ENCODE data around the gene ZNF619. TPM values are rescaled to one million over a fixed set of nuclear protein-coding genes. Genes with fewer than 3 reads are reported as not detected.
A peak's percentile ranks its signal among the peaks of the same experiment; 100 is the strongest.

Gene ZNF619
- total RNA-seq, 1 experiment from 2014 or later = 7.2 TPM

DNA sequence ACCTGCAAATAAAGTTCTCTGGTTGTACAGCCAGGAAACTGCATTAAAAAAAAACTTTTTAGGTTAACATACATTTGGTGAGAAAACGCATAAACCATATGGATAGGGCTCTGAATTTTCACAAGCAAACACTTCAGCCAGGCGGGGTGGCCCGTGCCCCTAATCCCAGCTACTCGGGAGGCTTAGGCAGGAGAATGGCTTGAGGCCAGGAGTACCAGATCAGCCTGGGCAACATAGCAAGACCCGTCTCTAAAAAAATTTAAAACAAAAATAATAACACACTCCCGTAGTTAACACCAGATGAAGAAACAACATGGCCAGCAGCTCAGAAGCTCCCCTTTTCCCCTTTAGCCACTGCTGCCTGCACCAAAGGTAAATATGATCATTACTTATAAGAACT, 23.0 kb upstream of the ZNF619 start:
- no peaks in the 10 kb centered on the region for H3K27me3 Mint-ChIP-seq (ENCODE audit: low read depth)
- no peak for TF ChIP-seq JAZF1 (CRISPR knock-in tag; IDR thresholded peaks at IDR 0.05)
- TF ChIP-seq ZNF121 (CRISPR knock-in tag; IDR thresholded peaks at IDR 0.05) = 0 out of 2 replicates have a peak, but pooled peaks have one; percentile 2
- TF ChIP-seq GTF2I (CRISPR knock-in tag; conservative IDR thresholded peaks at IDR 0.05) = peak; percentile 41; the same call in 1 of the 2 replicates
- H3K4me1 Mint-ChIP-seq = peaks cover 23% of the 10 kb centered on the region
- POLR2A ChIA-PET = interaction anchor here (1.0 to 1.8 kb wide), 4 partner anchors 12 to 145 kb away, joined by 3 to 4 read pairs (median 4); partner anchors contain the start of gene EIF1B
- no peaks in the 10 kb centered on the region for H3K9me3 Mint-ChIP-seq
- peak overlapping the region; percentile 100; the same call in 1 of the 2 replicates for H3K27ac Mint-ChIP-seq
- ATAC-seq (no peak), DNase-seq (ENCODE audit: low spot score) (no peak)
- H3K4me3 Mint-ChIP-seq = peak overlapping the region; percentile 94
- CTCF ChIA-PET = interaction anchor here (1.9 to 2.9 kb wide), 3 partner anchors 52 to 262 kb away, joined by 6 to 15 read pairs (median 7); partner anchors contain the start of gene ZNF620
- peaks cover 14% of the 10 kb centered on the region for H3K36me3 Mint-ChIP-seq

DNA sequence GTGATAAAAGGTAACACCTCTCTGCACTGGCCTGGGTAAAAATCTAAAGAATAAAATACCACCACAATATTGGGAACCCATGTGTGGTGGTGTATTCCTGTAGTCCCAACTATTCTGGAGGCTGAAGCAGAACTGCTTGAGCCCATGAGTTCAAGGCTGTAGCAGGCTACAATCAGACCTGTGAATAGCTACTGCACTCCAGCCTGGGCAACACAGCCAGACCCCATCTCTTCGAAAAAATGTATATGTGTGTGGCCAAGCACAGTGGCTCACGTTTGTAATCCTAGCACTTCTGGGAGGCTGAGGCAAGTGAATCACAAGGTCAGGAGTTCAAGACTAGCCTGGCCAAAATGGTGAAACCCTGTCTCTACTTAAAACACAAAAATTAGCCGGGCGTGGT, 21.6 kb upstream of the ZNF619 start:
- H3K27me3 Mint-ChIP-seq (ENCODE audit: low read depth) = no peaks in the 10 kb centered on the region
- peak overlapping the region; percentile 96; the same call in 1 of the 2 replicates for H3K4me3 Mint-ChIP-seq
- H3K27ac Mint-ChIP-seq = no peak overlapping the region
- no peak for TF ChIP-seq JUN (CRISPR knock-in tag; IDR thresholded peaks at IDR 0.05)
- no peak for TF ChIP-seq CTCF (IDR thresholded peaks at IDR 0.05)
- TF ChIP-seq, protein P1, sequence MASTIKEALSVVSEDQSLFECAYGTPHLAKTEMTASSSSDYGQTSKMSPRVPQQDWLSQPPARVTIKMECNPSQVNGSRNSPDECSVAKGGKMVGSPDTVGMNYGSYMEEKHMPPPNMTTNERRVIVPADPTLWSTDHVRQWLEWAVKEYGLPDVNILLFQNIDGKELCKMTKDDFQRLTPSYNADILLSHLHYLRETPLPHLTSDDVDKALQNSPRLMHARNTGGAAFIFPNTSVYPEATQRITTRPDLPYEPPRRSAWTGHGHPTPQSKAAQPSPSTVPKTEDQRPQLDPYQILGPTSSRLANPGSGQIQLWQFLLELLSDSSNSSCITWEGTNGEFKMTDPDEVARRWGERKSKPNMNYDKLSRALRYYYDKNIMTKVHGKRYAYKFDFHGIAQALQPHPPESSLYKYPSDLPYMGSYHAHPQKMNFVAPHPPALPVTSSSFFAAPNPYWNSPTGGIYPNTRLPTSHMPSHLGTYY (CRISPR knock-in tag; IDR thresholded peaks at IDR 0.05) = no peak
- TF ChIP-seq, protein P2, sequence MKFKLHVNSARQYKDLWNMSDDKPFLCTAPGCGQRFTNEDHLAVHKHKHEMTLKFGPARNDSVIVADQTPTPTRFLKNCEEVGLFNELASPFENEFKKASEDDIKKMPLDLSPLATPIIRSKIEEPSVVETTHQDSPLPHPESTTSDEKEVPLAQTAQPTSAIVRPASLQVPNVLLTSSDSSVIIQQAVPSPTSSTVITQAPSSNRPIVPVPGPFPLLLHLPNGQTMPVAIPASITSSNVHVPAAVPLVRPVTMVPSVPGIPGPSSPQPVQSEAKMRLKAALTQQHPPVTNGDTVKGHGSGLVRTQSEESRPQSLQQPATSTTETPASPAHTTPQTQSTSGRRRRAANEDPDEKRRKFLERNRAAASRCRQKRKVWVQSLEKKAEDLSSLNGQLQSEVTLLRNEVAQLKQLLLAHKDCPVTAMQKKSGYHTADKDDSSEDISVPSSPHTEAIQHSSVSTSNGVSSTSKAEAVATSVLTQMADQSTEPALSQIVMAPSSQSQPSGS (CRISPR knock-in tag; IDR thresholded peaks at IDR 0.05; ENCODE audit: borderline replicate concordance, low read depth) = no peak
- TF ChIP-seq ZNF121 (CRISPR knock-in tag; IDR thresholded peaks at IDR 0.05) = peak; percentile 75
- TF ChIP-seq E2F1 (CRISPR knock-in tag; IDR thresholded peaks at IDR 0.05) = no peak
- no peak for TF ChIP-seq KAT7 (CRISPR knock-in tag; IDR thresholded peaks at IDR 0.05; ENCODE audit: borderline replicate concordance)
- no peaks in the 10 kb centered on the region for H3K9me3 Mint-ChIP-seq
- peaks cover 23% of the 10 kb centered on the region for H3K36me3 Mint-ChIP-seq
- CTCF ChIA-PET = no interaction called here
- peaks cover 25% of the 10 kb centered on the region for H3K4me1 Mint-ChIP-seq
- no peak for DNase-seq (ENCODE audit: low spot score)
- ATAC-seq = no peak
- POLR2A ChIA-PET = no interaction called here

GRCh38 chr3:40456279-40456939, 20.5 kb upstream of the ZNF619 start:
- CTCF ChIA-PET = interaction anchor here (1.0 to 1.3 kb wide), 4 partner anchors 49 to 147 kb away, joined by 3 to 4 read pairs (median 4); partner anchors contain the start of genes EIF1B, ENTPD3 and ZNF620
- peaks cover 31% of the 10 kb centered on the region for H3K36me3 Mint-ChIP-seq
- TF ChIP-seq GTF2I (CRISPR knock-in tag; conservative IDR thresholded peaks at IDR 0.05) = 0 out of 2 replicates have a peak, but pooled peaks have one; percentile 31
- no peak for TF ChIP-seq FOXP4 (CRISPR knock-in tag; IDR thresholded peaks at IDR 0.05)
- TF ChIP-seq ZNF512 (CRISPR knock-in tag; IDR thresholded peaks at IDR 0.05; ENCODE audit: borderline replicate concordance) = no peak
- TF ChIP-seq CBFB (CRISPR knock-in tag; IDR thresholded peaks at IDR 0.05; ENCODE audit: low read depth) = no peak

More at GRCh38 chr3:40456279-40456939, 20.5 kb upstream of the ZNF619 start:
- POLR2A ChIA-PET = interaction anchor here (0.6 to 1.5 kb wide), 5 partner anchors 14 to 69 kb away, joined by 3 to 7 read pairs (median 4); partner anchors contain the start of genes ENTPD3 and ZNF620
- Mint-ChIP-seq H3K9me3 (no peaks in the 10 kb centered on the region), H3K27me3 (ENCODE audit: low read depth) (no peaks in the 10 kb centered on the region), H3K4me1 (peaks cover 25% of the 10 kb centered on the region), H3K4me3 (peak overlapping the region; percentile 96), H3K27ac (peak overlapping the region; percentile 93)
- ATAC-seq (no peak), DNase-seq (ENCODE audit: low spot score) (no peak)

Data from WTC11 (cell line).